GM12875 (cell line): ENCODE measurements around the gene HOXC11.

Experiments used
- H3K4me3 ChIP-seq: one replicate; pipeline ENCODE4 v1.5.1; 2011; ENCODE audit warnings: low read depth, low read length, control low read depth
- TF ChIP-seq, protein P1 (sequence below): IDR thresholded peaks from 2 replicates; pipeline ENCODE4 v1.5.1; 2011; ENCODE audit warnings: low read depth, mild to moderate bottlenecking, control low read depth, inconsistent platforms, low read length, moderate library complexity, borderline replicate concordance; ENCODE audit not compliant: insufficient read depth

HOXC11 gene

DNA sequence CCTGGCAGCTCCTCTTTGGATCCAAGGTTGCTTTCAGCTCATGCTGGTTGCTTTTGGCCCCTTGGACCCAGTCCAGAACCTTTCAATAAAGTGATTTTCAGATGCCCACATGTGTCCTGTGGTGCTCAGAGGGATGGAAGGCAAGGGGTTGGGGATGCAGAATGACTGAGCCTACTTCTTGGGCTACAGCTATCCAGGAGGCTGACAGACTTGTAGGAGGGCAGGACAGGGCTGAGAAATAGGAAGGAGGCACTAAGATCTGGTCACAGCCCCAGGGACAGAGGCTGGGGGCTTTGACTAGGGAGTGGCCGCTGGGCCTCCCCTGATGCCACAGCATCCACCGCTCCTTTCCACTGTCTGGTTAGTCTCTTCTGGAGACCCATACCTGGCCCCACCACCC is 1.2 kb upstream of the HOXC11 start:
- H3K4me3 ChIP-seq, result no peak overlapping the region

DNA sequence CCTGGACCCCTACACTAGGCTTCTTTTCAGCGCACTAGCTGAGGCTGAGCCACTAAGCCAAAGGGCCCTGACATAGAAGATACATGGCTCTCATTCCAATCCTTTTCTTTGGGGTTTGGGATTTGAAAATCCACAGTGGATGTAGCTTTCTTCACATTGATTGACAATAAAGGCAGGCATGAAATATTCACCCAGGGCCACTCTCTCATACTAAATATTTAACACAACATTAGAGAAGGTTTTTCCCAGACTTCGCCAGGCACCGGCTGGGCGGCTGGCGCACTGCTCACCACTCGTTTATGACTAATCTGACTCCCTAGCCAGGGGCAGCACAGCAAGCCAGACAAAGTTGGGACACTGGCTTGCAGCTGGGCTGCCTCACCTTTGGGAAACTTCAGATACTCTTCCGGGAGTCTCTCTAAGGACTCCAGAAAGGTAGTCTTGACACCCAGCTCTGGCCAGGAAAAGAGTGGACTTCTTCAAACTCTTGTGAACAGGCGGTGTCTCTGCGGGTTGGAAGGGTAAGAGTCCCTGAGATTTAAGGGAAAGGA is 699 bp upstream of the HOXC11 start:
- TF ChIP-seq, protein P1, sequence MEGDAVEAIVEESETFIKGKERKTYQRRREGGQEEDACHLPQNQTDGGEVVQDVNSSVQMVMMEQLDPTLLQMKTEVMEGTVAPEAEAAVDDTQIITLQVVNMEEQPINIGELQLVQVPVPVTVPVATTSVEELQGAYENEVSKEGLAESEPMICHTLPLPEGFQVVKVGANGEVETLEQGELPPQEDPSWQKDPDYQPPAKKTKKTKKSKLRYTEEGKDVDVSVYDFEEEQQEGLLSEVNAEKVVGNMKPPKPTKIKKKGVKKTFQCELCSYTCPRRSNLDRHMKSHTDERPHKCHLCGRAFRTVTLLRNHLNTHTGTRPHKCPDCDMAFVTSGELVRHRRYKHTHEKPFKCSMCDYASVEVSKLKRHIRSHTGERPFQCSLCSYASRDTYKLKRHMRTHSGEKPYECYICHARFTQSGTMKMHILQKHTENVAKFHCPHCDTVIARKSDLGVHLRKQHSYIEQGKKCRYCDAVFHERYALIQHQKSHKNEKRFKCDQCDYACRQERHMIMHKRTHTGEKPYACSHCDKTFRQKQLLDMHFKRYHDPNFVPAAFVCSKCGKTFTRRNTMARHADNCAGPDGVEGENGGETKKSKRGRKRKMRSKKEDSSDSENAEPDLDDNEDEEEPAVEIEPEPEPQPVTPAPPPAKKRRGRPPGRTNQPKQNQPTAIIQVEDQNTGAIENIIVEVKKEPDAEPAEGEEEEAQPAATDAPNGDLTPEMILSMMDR, result no peak
- H3K4me3 ChIP-seq, result no peak overlapping the region

More for the DNA sequence above, 1.2 kb upstream of the HOXC11 start:
- TF ChIP-seq, protein P1, result no peak

DNA sequence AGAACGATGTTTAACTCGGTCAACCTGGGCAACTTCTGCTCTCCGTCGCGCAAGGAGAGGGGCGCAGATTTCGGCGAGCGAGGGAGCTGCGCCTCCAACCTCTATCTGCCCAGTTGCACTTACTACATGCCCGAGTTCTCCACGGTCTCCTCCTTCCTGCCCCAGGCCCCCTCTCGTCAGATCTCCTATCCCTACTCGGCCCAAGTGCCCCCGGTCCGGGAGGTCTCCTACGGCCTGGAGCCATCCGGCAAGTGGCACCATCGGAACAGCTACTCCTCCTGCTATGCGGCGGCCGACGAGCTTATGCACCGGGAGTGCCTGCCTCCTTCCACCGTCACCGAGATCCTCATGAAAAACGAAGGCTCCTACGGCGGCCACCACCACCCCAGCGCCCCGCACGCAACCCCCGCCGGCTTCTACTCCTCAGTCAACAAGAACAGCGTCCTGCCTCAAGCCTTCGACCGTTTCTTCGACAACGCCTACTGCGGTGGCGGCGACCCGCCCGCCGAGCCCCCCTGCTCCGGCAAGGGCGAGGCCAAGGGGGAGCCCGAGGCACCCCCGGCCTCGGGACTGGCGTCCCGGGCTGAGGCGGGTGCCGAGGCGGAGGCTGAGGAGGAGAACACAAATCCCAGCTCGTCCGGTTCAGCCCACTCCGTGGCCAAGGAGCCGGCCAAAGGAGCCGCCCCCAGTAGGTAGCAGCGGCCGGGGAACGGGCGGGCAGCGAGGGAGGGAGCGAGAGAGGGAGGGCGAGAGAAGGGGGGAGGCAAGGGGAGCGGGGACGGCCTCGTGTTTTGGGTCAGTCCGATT is 513 bp downstream of the HOXC11 start:
- peak overlapping the region; percentile 23 for H3K4me3 ChIP-seq

DNA sequence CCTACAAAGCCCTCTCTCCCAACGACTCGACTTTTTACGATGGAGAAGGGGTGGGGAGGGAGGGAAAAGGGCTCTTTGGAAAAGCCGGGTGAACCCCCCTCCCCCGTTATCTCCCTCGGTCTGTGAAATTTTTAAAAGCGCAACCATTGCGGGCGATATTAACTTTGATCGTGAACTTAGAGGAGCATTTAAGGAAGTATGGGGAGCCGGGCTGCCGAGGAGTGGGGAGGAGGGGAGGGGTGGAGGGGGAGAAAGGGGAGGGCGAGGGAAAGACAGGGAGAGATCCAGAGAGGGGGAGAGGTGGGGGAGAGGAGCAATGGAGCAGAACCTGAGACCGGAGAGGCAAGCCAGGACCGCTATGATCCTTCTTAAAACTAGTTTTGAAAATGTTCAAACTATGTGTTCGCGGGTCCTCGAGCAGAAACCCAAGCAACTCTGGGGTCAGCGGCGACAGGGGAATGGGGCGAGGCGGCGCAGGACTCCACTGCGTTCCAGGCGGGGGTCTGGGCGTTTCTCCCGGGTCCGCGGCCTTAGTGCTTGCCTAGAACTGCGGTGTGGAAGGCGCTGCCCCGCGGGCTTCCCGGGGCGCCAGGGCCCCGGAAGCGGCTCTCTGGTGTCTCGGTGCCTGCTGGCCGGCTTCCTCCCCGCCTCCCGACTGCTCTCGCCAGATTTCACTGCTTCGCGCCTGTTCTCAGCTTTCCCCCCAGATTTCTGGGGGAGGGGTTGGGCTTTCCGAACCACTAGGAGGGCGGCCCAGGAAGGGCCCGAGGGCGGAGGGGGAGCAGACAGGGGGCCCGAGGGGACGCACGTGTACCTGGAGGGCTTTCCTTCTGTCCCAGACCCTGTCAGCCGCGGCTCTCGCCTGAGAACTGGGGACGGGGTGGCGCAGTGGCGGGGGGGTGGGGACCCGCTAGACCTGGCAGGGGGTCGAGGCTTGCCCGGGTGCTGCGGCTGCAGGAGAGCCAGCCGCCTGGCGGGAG is 1.4 kb downstream of the HOXC11 start, which contains the start of gene HOTAIR:
Gene HOTAIR (minus strand): TSS at position 871 of the 980 bp plus-strand sequence.
- peak within 1 kb of the TSS; percentile 55 for H3K4me3 ChIP-seq

More for the DNA sequence above, 513 bp downstream of the HOXC11 start:
- TF ChIP-seq, protein P1, result no peak

DNA sequence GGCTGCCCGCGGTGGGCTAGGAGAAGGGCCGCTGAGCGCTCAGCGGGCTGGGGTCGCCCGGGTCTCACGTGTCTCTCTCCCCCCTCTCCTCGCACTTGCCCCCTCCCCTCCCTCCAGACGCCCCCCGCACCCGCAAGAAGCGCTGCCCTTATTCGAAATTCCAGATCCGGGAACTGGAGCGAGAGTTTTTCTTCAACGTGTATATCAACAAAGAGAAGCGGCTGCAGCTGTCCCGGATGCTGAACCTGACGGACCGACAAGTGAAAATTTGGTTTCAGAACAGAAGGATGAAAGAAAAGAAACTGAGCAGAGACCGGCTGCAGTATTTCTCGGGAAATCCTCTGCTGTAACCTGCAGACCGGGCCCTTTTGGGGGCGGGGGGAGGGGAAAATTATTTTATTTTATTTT is 2.1 kb downstream of the HOXC11 start:
- TF ChIP-seq, protein P1, result no peak
- peak overlapping the region; percentile 55 for H3K4me3 ChIP-seq

More for the DNA sequence above, 1.4 kb downstream of the HOXC11 start, which contains the start of gene HOTAIR:
- TF ChIP-seq, protein P1, result no peak

DNA sequence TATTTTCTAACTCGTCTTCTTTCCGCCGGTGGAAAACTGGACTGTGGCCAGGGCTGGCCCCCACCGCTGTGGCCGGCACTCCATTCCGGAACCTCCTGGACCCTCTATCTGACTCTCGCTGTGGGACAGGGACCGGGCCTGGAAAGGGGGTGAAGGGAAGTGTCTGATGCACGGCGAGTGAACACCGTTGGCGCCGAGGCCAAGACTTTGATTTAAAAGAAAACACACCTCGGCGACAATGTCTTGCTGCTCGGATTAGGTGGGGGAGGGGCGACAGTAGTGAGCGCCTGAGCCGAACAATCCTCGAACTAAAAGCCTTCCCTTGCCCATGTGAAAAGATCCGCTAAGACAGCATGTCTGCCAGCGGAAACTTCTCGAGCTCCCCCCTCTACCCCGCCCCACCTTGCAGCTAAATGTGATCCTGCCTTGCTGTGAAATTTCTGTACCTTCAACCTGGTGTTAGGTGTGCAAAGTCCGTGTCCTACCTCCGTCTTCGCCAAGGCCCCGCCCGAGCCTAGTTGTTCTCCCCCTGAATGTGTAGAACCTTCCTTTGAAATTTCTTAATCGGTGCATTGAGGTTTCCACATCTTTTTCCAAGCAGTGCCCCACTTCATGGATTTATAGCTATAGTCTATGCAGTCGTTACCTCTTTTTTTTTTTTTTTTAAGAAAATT is 2.7 kb downstream of the HOXC11 start:
- TF ChIP-seq, protein P1, result no peak
- H3K4me3 ChIP-seq, result no peak overlapping the region
